ENCODE data around the gene ARG2.

- TF ChIP-seq SUZ12 (IDR thresholded peaks at IDR 0.05; ENCODE audit: extremely low read depth, insufficient read depth, insufficient read length) (no peak), YY1 (IDR thresholded peaks at IDR 0.05; ENCODE audit: insufficient read depth, insufficient read length) (no peak), ZNF274 (IDR thresholded peaks at IDR 0.05; ENCODE audit: low read depth, low read length) (no peak)
Measured at GRCh38 chr14:67643713-67644112, 24.0 kb downstream of the ARG2 start.

All from NT2/D1 (cell line).